HCT116 (cell line): ENCODE results near the gene SMS. TPM values are rescaled to one million over a fixed set of nuclear protein-coding genes. Genes with fewer than 3 reads are reported as not detected.

Source experiments
- CEBPB ChIP-seq: IDR thresholded peaks from 2 replicates; pipeline ENCODE4 v1.6.1; 2012; ENCODE audit warnings: low read depth
- CTCF ChIP-seq, 3 experiments: fragments of 200-600 bp in 1 of 3; sonication (generic) in 1 of 3; IDR thresholded peaks in 2 of 3; conservative IDR thresholded peaks in 1 of 3; 2 replicates each; pipeline ENCODE4 v1.5.1; 2012 to 2017; ENCODE audit warnings: low read depth in 2 of 3, low read length in 2 of 3, antibody characterized with exemption in 1 of 3, borderline replicate concordance in 1 of 3, control low read depth in 1 of 3, mild to moderate bottlenecking in 1 of 3, mixed read lengths in 1 of 3, mixed run types in 1 of 3, moderate library complexity in 1 of 3; ENCODE audit not compliant: insufficient read depth in 1 of 3
- EZH2 ChIP-seq: fragments of 200-600 bp; sonication (generic); IDR thresholded peaks from 2 replicates; pipeline ENCODE4 v1.6.1; 2017; ENCODE audit warnings: antibody characterized with exemption, mixed run types
- EZH2phosphoT487 ChIP-seq: fragments of 200-600 bp; IDR thresholded peaks from 2 replicates; pipeline ENCODE4 v1.6.1; 2018; ENCODE audit warnings: antibody characterized with exemption, borderline replicate concordance
- POLR2A ChIP-seq: IDR thresholded peaks from 2 replicates; pipeline ENCODE4 v1.7.0; 2011; ENCODE audit warnings: borderline replicate concordance; ENCODE audit not compliant: insufficient read depth, insufficient read length; ENCODE audit errors: extremely low read depth
- POLR2AphosphoS5 ChIP-seq: IDR thresholded peaks from 2 replicates; pipeline ENCODE4 v1.6.1; 2011; ENCODE audit warnings: mild to moderate bottlenecking, low read depth, low read length, moderate library complexity
- REST ChIP-seq: IDR thresholded peaks from 2 replicates; pipeline ENCODE4 v1.6.1; 2012; ENCODE audit warnings: low read depth
- SIN3A ChIP-seq: IDR thresholded peaks from 2 replicates; pipeline ENCODE4 v1.6.1; 2012; ENCODE audit warnings: low read depth
- total RNA-seq: library from RNA; stranded (reverse); gene quantifications from one replicate; pipeline ENCODE4 v1.2.1, GENCODE V29; 2021; ENCODE audit not compliant: unreplicated experiment

Gene SMS
- total RNA-seq, 1 experiment from 2014 or later = 164 TPM

- TF ChIP-seq REST (no peak), POLR2A (no peak), CTCF (IDR thresholded peaks at IDR 0.05 in 2 of 3, conservative IDR thresholded peaks at IDR 0.05 in 1 of 3; ENCODE audit: borderline replicate concordance in 1 of 3, insufficient read depth in 1 of 3, low read depth in 2 of 3, low read length in 2 of 3) (no peak), EZH2 (no peak), POLR2AphosphoS5 (no peak), CEBPB (no peak), SIN3A (no peak), EZH2phosphoT487 (no peak)
These were observed 103.4 kb downstream of the SMS start (continued) for GRCh38 chrX:22043872-22044271.

Other genes starting within 250 kb of the SMS start
- 0.59 TPM for gene SMPX, start 182.6 kb upstream of the SMS start, total RNA-seq
- 16.9 TPM for gene MBTPS2, start 101.1 kb upstream of the SMS start, total RNA-seq
- gene YY2, start 84.7 kb upstream of the SMS start, total RNA-seq = 2.7 TPM
- 0.27 TPM for gene PHEX, start 91.6 kb downstream of the SMS start, total RNA-seq